ENCODE results near the gene CHDH.

The CHDH gene

DNA sequence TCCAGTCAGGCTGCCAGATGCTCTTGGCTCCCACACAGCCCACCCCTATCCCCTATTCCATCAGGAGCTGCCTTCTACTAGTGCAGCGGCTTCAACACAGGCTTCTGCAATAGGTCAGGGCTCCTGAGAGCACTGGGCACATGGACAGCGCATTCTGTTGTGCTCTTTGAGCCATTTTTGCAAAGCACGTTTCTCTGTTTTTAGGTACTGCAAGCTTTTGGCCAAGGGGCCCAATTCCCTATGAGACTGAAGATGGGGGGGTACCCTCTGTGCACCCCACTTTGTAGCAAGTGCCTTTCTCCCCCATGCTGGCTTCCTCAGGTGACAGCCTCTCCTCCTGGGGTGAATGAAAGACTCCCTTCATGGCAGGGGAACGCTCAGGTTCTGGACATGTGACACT, 31.2 kb downstream of the CHDH start:
- no peaks in the 10 kb centered on the region for H3K4me1 ChIP-seq (ENCODE audit: insufficient read depth, poor library complexity, severe bottlenecking)
- ATAC-seq (ENCODE audit: low read depth) (no peak), DNase-seq (ENCODE audit: low spot score) (no peak)
- H3K36me3 ChIP-seq (ENCODE audit: low read depth): no peaks in the 10 kb centered on the region; the same call in 1 of the 2 replicates
- H3K27ac ChIP-seq (ENCODE audit: poor library complexity, severe bottlenecking): no peak overlapping the region
- H3K9me3 ChIP-seq (ENCODE audit: severe bottlenecking): no peaks in the 10 kb centered on the region
- H3K27me3 ChIP-seq (ENCODE audit: insufficient read depth, poor library complexity, severe bottlenecking): no peaks in the 10 kb centered on the region
- TF ChIP-seq, protein P1, sequence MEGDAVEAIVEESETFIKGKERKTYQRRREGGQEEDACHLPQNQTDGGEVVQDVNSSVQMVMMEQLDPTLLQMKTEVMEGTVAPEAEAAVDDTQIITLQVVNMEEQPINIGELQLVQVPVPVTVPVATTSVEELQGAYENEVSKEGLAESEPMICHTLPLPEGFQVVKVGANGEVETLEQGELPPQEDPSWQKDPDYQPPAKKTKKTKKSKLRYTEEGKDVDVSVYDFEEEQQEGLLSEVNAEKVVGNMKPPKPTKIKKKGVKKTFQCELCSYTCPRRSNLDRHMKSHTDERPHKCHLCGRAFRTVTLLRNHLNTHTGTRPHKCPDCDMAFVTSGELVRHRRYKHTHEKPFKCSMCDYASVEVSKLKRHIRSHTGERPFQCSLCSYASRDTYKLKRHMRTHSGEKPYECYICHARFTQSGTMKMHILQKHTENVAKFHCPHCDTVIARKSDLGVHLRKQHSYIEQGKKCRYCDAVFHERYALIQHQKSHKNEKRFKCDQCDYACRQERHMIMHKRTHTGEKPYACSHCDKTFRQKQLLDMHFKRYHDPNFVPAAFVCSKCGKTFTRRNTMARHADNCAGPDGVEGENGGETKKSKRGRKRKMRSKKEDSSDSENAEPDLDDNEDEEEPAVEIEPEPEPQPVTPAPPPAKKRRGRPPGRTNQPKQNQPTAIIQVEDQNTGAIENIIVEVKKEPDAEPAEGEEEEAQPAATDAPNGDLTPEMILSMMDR (IDR thresholded peaks at IDR 0.05; ENCODE audit: poor library complexity, severe bottlenecking): no peak
- no peak overlapping the region for H3K4me3 ChIP-seq (ENCODE audit: severe bottlenecking)

DNA sequence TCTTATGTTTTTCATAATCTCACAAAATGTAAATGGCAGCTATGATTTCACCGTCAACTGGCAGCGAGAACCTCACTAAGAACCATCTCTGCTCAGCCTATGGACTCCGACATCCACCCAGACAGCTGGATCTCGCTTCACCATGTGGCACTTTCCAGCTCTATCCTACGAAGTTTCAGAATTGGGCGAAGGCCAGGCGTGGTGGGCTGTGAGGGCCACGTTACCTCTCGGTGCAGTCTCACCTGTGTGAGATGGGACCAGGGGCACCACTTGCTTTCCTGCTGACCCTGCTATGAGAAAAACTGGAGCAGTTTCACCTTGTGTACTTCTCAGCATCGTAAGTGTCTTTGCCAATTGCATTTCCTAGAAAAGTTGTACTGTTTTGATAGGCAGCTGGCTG, 32.3 kb downstream of the CHDH start:
- no peaks in the 10 kb centered on the region for H3K36me3 ChIP-seq (ENCODE audit: low read depth)
- no peaks in the 10 kb centered on the region for H3K9me3 ChIP-seq (ENCODE audit: severe bottlenecking)
- DNase-seq (ENCODE audit: low spot score) (no peak), ATAC-seq (ENCODE audit: low read depth) (no peak)
- no peaks in the 10 kb centered on the region for H3K4me1 ChIP-seq (ENCODE audit: insufficient read depth, poor library complexity, severe bottlenecking)
- no peak overlapping the region for H3K27ac ChIP-seq (ENCODE audit: poor library complexity, severe bottlenecking)
- TF ChIP-seq, protein P1 (IDR thresholded peaks at IDR 0.05; ENCODE audit: poor library complexity, severe bottlenecking): no peak
- H3K4me3 ChIP-seq (ENCODE audit: severe bottlenecking): no peak overlapping the region
- H3K27me3 ChIP-seq (ENCODE audit: insufficient read depth, poor library complexity, severe bottlenecking): no peaks in the 10 kb centered on the region

DNA sequence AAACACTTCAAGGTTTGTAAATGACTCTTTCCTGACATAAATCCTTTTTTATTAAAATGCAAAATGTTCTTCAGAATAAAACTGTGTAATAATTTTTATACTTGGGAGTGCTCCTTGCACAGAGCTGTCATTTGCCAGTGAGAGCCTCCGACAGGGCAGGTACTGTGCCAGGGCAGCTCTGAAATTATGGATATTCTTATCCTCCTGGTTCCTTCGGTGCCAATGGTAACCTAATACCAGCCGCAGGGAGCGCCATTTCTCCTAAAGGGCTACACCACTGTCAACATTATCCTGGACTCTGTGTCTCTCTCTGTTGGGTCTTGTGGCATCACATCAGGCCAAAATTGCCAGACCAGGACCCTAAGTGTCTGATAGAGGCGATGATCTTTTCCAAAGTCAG, 33.0 kb downstream of the CHDH start:
- DNase-seq (ENCODE audit: low spot score): no peak

DNA sequence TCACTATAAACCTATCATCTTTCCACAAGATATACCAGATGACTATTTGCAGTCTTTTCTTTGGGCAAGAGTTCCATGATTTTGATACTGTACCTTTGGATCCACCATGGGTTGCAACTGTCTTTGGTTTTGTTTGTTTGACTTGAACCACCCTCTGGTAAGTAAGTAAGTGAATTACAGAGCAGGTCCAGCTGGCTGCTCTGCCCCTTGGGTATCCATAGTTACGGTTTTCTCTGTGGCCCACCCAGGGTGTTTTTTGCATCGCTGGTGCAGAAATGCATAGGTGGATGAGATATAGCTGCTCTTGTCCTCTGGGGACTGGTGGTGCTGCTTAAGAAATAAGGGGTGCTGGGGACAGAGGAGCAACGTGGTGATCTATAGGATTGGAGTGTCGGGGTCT, 33.8 kb downstream of the CHDH start:
- Histone ChIP-seq H3K9me3 (ENCODE audit: severe bottlenecking) (no peaks in the 10 kb centered on the region), H3K36me3 (ENCODE audit: low read depth) (no peaks in the 10 kb centered on the region), H3K27ac (ENCODE audit: poor library complexity, severe bottlenecking) (no peak overlapping the region), H3K4me1 (ENCODE audit: insufficient read depth, poor library complexity, severe bottlenecking) (no peaks in the 10 kb centered on the region), H3K27me3 (ENCODE audit: insufficient read depth, poor library complexity, severe bottlenecking) (no peaks in the 10 kb centered on the region), H3K4me3 (ENCODE audit: severe bottlenecking) (no peak overlapping the region)
- ATAC-seq (ENCODE audit: low read depth): no peak
- TF ChIP-seq, protein P1 (IDR thresholded peaks at IDR 0.05; ENCODE audit: poor library complexity, severe bottlenecking): no peak
- no peak for DNase-seq (ENCODE audit: low spot score)

More for the DNA sequence above, 33.0 kb downstream of the CHDH start:
- H3K36me3 ChIP-seq (ENCODE audit: low read depth): no peaks in the 10 kb centered on the region
- no peaks in the 10 kb centered on the region for H3K4me1 ChIP-seq (ENCODE audit: insufficient read depth, poor library complexity, severe bottlenecking)
- H3K27me3 ChIP-seq (ENCODE audit: insufficient read depth, poor library complexity, severe bottlenecking): no peaks in the 10 kb centered on the region
- ATAC-seq (ENCODE audit: low read depth): no peak
- no peak overlapping the region for H3K27ac ChIP-seq (ENCODE audit: poor library complexity, severe bottlenecking)
- no peaks in the 10 kb centered on the region for H3K9me3 ChIP-seq (ENCODE audit: severe bottlenecking)
- H3K4me3 ChIP-seq (ENCODE audit: severe bottlenecking): no peak overlapping the region
- TF ChIP-seq, protein P1 (IDR thresholded peaks at IDR 0.05; ENCODE audit: poor library complexity, severe bottlenecking): no peak

DNA sequence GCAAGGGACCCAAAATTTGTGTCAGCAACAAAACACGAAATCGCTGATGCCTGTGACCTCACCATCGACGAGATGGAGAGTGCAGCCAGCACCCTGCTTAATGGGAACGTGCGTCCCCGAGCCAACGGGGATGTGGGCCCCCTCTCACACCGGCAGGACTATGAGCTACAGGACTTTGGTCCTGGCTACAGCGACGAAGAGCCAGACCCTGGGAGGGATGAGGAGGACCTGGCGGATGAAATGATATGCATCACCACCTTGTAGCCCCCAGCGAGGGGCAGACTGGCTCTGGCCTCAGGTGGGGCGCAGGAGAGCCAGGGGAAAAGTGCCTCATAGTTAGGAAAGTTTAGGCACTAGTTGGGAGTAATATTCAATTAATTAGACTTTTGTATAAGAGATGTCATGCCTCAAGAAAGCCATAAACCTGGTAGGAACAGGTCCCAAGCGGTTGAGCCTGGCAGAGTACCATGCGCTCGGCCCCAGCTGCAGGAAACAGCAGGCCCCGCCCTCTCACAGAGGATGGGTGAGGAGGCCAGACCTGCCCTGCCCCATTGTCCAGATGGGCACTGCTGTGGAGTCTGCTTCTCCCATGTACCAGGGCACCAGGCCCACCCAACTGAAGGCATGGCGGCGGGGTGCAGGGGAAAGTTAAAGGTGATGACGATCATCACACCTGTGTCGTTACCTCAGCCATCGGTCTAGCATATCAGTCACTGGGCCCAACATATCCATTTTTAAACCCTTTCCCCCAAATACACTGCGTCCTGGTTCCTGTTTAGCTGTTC, 34.9 kb downstream of the CHDH start:
- Histone ChIP-seq H3K27ac (ENCODE audit: poor library complexity, severe bottlenecking) (no peak overlapping the region), H3K36me3 (ENCODE audit: low read depth) (no peaks in the 10 kb centered on the region), H3K4me1 (ENCODE audit: insufficient read depth, poor library complexity, severe bottlenecking) (no peaks in the 10 kb centered on the region), H3K4me3 (ENCODE audit: severe bottlenecking) (no peak overlapping the region), H3K27me3 (ENCODE audit: insufficient read depth, poor library complexity, severe bottlenecking) (no peaks in the 10 kb centered on the region), H3K9me3 (ENCODE audit: severe bottlenecking) (no peaks in the 10 kb centered on the region)
- DNase-seq (ENCODE audit: low spot score) (no peak), ATAC-seq (ENCODE audit: low read depth) (no peak)
- TF ChIP-seq, protein P1 (IDR thresholded peaks at IDR 0.05; ENCODE audit: poor library complexity, severe bottlenecking): no peak
